Measurements from ENCODE around the gene BST1. TPM values are rescaled to one million over a fixed set of nuclear protein-coding genes. Genes with fewer than 3 reads are reported as not detected.

Gene BST1
- total and polyA plus RNA-seq, 2 donors (not counting 3 experiments of a cell fraction or from before 2014, with no cell fraction given), result 10.7 to 14.0 TPM

DNA sequence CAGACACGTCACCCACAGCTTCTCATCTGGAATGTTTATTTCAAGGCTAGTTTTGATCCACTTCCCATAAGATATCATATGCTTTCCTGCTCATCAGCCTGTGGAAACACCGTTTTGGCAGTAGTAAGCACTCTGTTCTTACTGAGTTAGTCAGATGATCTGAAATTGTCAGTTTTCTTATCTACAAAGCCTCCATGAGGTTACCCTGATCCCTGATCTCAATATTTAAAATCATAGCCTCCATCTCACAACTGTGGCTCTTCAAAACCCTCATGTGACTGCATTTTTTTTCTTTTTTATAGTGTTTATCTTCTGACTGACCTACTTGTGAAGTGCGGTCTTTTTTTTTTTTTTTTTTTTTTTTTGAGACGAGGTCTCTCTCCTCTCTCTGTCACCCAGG, 22.7 kb downstream of the BST1 start:
- Histone ChIP-seq H3K36me3 (ENCODE audit: control insufficient read depth in 2 of 2, extremely low read depth in 1 of 2, insufficient read depth in 2 of 2, low read length in 2 of 2) (no peaks in the 10 kb centered on the region), H3K4me2 (ENCODE audit: insufficient read depth, low read length) (no peak overlapping the region), H3K9me1 (replicated peaks; ENCODE audit: control insufficient read depth, extremely low read depth, insufficient read depth, low read length) (no peaks in the 10 kb centered on the region), H2AFZ (ENCODE audit: low read depth, low read length) (no peak overlapping the region), H3K9me3 (replicated peaks; ENCODE audit: control insufficient read depth, insufficient read depth, low read length) (no peaks in the 10 kb centered on the region), H3K27ac (ENCODE audit: insufficient read depth, low read depth, low read length) (no peak overlapping the region), H4K20me1 (replicated peaks; ENCODE audit: control insufficient read depth, extremely low read depth, insufficient read depth, low read length) (no peaks in the 10 kb centered on the region), H3K4me3 (replicated peaks in 1 of 3; ENCODE audit: insufficient read depth in 1 of 3, low read depth in 1 of 3, low read length in 3 of 3) (no peak overlapping the region), H3K27me3 (ENCODE audit: control insufficient read depth in 2 of 2, insufficient read depth in 2 of 2, low read length in 2 of 2) (no peaks in the 10 kb centered on the region), H3K9ac (replicated peaks; ENCODE audit: extremely low read depth, insufficient read depth, low read length) (no peak overlapping the region), H3K4me1 (ENCODE audit: control insufficient read depth, extremely low read depth, insufficient read depth, low read length) (no peaks in the 10 kb centered on the region), H3K79me2 (ENCODE audit: control insufficient read depth, insufficient read depth, low read length) (no peaks in the 10 kb centered on the region)
- CTCF ChIA-PET, result interaction anchor here (1.4 to 1.6 kb wide), 2 partner anchors 80 to 246 kb away, joined by 3 to 4 read pairs; no protein-coding TSS in a partner anchor
- FAIRE-seq, result no peak
- no peak for DNase-seq (ENCODE audit: low read depth, low spot score)
- POLR2A ChIA-PET, result no interaction called here
- TF ChIP-seq EZH2 (IDR thresholded peaks at IDR 0.05; ENCODE audit: borderline replicate concordance, low read depth, low read length, severe bottlenecking) (no peak), GATA2 (IDR thresholded peaks at IDR 0.05; ENCODE audit: insufficient read depth, insufficient read length, low read depth, low read length) (no peak), MYC (IDR thresholded peaks at IDR 0.05; ENCODE audit: low read depth, low read length) (no peak), POLR2A (IDR thresholded peaks at IDR 0.05; ENCODE audit: low read depth, low read length) (no peak), POLR2AphosphoS5 (IDR thresholded peaks at IDR 0.05; ENCODE audit: insufficient read depth, low read depth, low read length) (no peak), JUN (IDR thresholded peaks at IDR 0.05; ENCODE audit: borderline replicate concordance, insufficient read depth, insufficient read length, low read depth) (no peak), FOS (IDR thresholded peaks at IDR 0.05; ENCODE audit: borderline replicate concordance, insufficient read depth, low read length) (no peak)
- TF ChIP-seq, protein P1, sequence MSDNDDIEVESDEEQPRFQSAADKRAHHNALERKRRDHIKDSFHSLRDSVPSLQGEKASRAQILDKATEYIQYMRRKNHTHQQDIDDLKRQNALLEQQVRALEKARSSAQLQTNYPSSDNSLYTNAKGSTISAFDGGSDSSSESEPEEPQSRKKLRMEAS (IDR thresholded peaks at IDR 0.05; ENCODE audit: insufficient read depth, insufficient read length), result no peak
- TF ChIP-seq, protein P2, sequence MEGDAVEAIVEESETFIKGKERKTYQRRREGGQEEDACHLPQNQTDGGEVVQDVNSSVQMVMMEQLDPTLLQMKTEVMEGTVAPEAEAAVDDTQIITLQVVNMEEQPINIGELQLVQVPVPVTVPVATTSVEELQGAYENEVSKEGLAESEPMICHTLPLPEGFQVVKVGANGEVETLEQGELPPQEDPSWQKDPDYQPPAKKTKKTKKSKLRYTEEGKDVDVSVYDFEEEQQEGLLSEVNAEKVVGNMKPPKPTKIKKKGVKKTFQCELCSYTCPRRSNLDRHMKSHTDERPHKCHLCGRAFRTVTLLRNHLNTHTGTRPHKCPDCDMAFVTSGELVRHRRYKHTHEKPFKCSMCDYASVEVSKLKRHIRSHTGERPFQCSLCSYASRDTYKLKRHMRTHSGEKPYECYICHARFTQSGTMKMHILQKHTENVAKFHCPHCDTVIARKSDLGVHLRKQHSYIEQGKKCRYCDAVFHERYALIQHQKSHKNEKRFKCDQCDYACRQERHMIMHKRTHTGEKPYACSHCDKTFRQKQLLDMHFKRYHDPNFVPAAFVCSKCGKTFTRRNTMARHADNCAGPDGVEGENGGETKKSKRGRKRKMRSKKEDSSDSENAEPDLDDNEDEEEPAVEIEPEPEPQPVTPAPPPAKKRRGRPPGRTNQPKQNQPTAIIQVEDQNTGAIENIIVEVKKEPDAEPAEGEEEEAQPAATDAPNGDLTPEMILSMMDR (IDR thresholded peaks at IDR 0.05; ENCODE audit: extremely low read depth in 1 of 2, insufficient read depth in 1 of 2, low read depth in 1 of 2, low read length in 2 of 2), result no peak
- intact Hi-C loops (cut with micrococcal nuclease), result no loop called here
- BruUV-seq (replicated peaks), result no TSS peak
- dilution Hi-C loops (cut with MboI; ENCODE audit: extremely low pct_ligation_motif_present, low sequenced_read_pairs), result no loop called here
